MCF 10A (cell line): ENCODE data around the gene PRDM2. TPM values are rescaled to one million over a fixed set of nuclear protein-coding genes. Genes with fewer than 3 reads are reported as not detected.
"Not testable (repeated sequence)": the region's sequence is repeated elsewhere in the genome, so short reads cannot be mapped to it uniquely, and the experiment has no call there.

Source experiments
- BruUV-seq: library from RNA; stranded (reverse); fragments of 400-500 nt; replicated peaks from 2 replicates; lab custom pipeline; 2021; lab: Mats Ljungman, UMichigan
- CTCF ChIA-PET: fragments of 300-600 bp; sonication (Branson Sonifier 250); formaldehyde crosslinking; extraction: SDS; loops from one replicate; lab custom pipeline; 2021; ENCODE audit warnings: antibody characterized with exemption, inconsistent platforms; lab: Yijun Ruan, JAX
- POLR2A ChIA-PET: fragments of 300-600, 350-650 bp; sonication (Branson Sonifier 250); formaldehyde crosslinking; extraction: SDS; loops from one replicate; lab custom pipeline; 2020; ENCODE audit warnings: antibody characterized with exemption, inconsistent platforms; lab: Yijun Ruan, JAX
- DNase-seq: peaks from one replicate; pipeline ENCODE4 v3.0.0-alpha.2; 2018; ENCODE audit not compliant: unreplicated experiment
- H3K27ac Mint-ChIP-seq: one replicate; pipeline ENCODE4 v1.8.0; 2022; ENCODE audit warnings: mild to moderate bottlenecking, low read depth, mixed read lengths; ENCODE audit not compliant: unreplicated experiment
- H3K27me3 Mint-ChIP-seq: one replicate; pipeline ENCODE4 v1.8.0; 2022; ENCODE audit warnings: mixed read lengths; ENCODE audit not compliant: insufficient read depth, unreplicated experiment
- H3K36me3 Mint-ChIP-seq: one replicate; pipeline ENCODE4 v1.8.0; 2022; ENCODE audit warnings: mild to moderate bottlenecking, moderate library complexity, mixed read lengths; ENCODE audit not compliant: insufficient read depth, unreplicated experiment
- H3K4me1 Mint-ChIP-seq: one replicate; pipeline ENCODE4 v1.8.0; 2022; ENCODE audit warnings: mixed read lengths; ENCODE audit not compliant: insufficient read depth, unreplicated experiment
- H3K4me3 Mint-ChIP-seq: one replicate; pipeline ENCODE4 v1.8.0; 2022; ENCODE audit warnings: mild to moderate bottlenecking, moderate library complexity, mixed read lengths; ENCODE audit not compliant: unreplicated experiment
- H3K9me3 Mint-ChIP-seq: one replicate; pipeline ENCODE4 v1.8.0; 2022; ENCODE audit warnings: mixed read lengths; ENCODE audit not compliant: unreplicated experiment
- CTCF ChIP-seq: fragments of 200-600 bp; IDR thresholded peaks from one replicate; pipeline ENCODE4 v1.8.0; 2022; ENCODE audit warnings: antibody characterized with exemption, mild to moderate bottlenecking; ENCODE audit not compliant: unreplicated experiment
- intact Hi-C: fragments of 100-400 bp; cut with micrococcal nuclease; formaldehyde crosslinking; loops from 2 replicates; pipeline ENCODE4 v1.14.1; 2022
- total RNA-seq: library from RNA; stranded (reverse); gene quantifications from 2 replicates; pipeline ENCODE4 v1.2.3, GENCODE V29; 2022

Gene PRDM2
- total RNA-seq, 1 experiment from 2014 or later: 26.6 TPM

GRCh38 chr1:13679651-13680050 lies 20.3 kb upstream of the PRDM2 start:
- intact Hi-C loops: no loop called here
- Mint-ChIP-seq H3K9me3 (no peaks in the 10 kb centered on the region), H3K27ac (no peak overlapping the region), H3K4me3 (no peak overlapping the region), H3K4me1 (peaks cover 12% of the 10 kb centered on the region), H3K36me3 (no peaks in the 10 kb centered on the region), H3K27me3 (no peaks in the 10 kb centered on the region)
- no peak for TF ChIP-seq CTCF
- no TSS peak for BruUV-seq
- POLR2A ChIA-PET: interaction anchor here (0.6 kb wide), 1 partner anchor 8 kb away, joined by 3 read pairs; no protein-coding TSS in a partner anchor
- DNase-seq: no peak
- CTCF ChIA-PET: interaction anchor here (0.5 to 2.5 kb wide), 3 partner anchors 14 to 224 kb away, joined by 3 to 8 read pairs (median 3); no protein-coding TSS in a partner anchor

- H3K4me3 Mint-ChIP-seq, H3K9me3 Mint-ChIP-seq, H3K27ac Mint-ChIP-seq, CTCF ChIA-PET, intact Hi-C loops, DNase-seq, POLR2A ChIA-PET, H3K36me3 Mint-ChIP-seq, BruUV-seq, H3K27me3 Mint-ChIP-seq: not testable (repeated sequence)
- peaks cover 12% of the 10 kb centered on the region for H3K4me1 Mint-ChIP-seq
These were observed 19.4 kb upstream of the PRDM2 start for GRCh38 chr1:13680609-13681008.

GRCh38 chr1:13681921-13682320 lies 18.1 kb upstream of the PRDM2 start:
- peaks cover 12% of the 10 kb centered on the region for H3K4me1 Mint-ChIP-seq
- intact Hi-C loops: no loop called here
- TF ChIP-seq CTCF: no peak
- no peaks in the 10 kb centered on the region for H3K9me3 Mint-ChIP-seq
- POLR2A ChIA-PET: no interaction called here
- CTCF ChIA-PET: no interaction called here
- H3K36me3 Mint-ChIP-seq: no peaks in the 10 kb centered on the region
- H3K4me3 Mint-ChIP-seq: no peak overlapping the region
- no TSS peak for BruUV-seq
- DNase-seq: no peak
- no peaks in the 10 kb centered on the region for H3K27me3 Mint-ChIP-seq
- H3K27ac Mint-ChIP-seq: no peak overlapping the region

- Mint-ChIP-seq H3K9me3 (no peaks in the 10 kb centered on the region), H3K4me3 (no peak overlapping the region), H3K27ac (peak overlapping the region; percentile 33), H3K4me1 (peaks cover 12% of the 10 kb centered on the region), H3K27me3 (no peaks in the 10 kb centered on the region), H3K36me3 (no peaks in the 10 kb centered on the region)
- no TSS peak for BruUV-seq
- CTCF ChIA-PET: interaction anchor here (1.1 kb wide), 1 partner anchor 1365 kb away, joined by 3 read pairs; no protein-coding TSS in a partner anchor
- POLR2A ChIA-PET: interaction anchor here (2.0 kb wide), 1 partner anchor 267 kb away, joined by 6 read pairs; no protein-coding TSS in a partner anchor
- no peak for TF ChIP-seq CTCF
- intact Hi-C loops: no loop called here
- no peak for DNase-seq
These were observed 17.5 kb upstream of the PRDM2 start for GRCh38 chr1:13682444-13682843.
